ENCODE results near the gene MAST4.
A peak's percentile ranks its signal among the peaks of the same experiment; 100 is the strongest.
"Not testable (repeated sequence)": the region's sequence is repeated elsewhere in the genome, so short reads cannot be mapped to it uniquely, and the experiment has no call there.

MAST4 gene

GRCh38 chr5:66724349-66725139, 128.4 kb downstream of the MAST4 start:
- Mint-ChIP-seq H3K9me3 (no peaks in the 10 kb centered on the region), H3K4me1 (no peaks in the 10 kb centered on the region), H3K4me3 (no peak overlapping the region), H3K36me3 (no peaks in the 10 kb centered on the region), H3K27ac (no peak overlapping the region)
- ATAC-seq (no peak), DNase-seq (ENCODE audit: low spot score in 2 of 2) (no peak)

DNA sequence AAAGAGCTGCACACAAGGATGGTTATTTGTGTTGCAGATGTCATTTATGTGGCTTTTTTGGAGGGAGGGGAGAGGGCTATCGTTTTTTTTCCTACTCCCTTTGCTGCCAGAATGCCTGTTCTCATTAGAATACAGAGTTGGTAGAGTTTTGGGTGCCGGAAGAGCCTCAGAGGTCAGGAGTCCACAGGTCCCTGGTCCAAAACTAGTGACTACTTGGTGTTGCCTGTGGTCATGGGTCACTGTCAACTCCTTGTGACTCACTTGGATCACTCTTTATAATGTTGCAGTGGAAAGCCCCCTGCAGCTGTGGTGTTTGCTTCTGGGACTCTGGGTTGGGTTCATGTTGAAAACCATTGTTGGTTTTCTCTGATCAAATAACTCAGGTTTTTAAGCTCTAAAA, 131.4 kb downstream of the MAST4 start:
- peak; percentile 40 for ATAC-seq
- Mint-ChIP-seq H3K4me3 (no peak overlapping the region), H3K4me1 (no peaks in the 10 kb centered on the region), H3K36me3 (no peaks in the 10 kb centered on the region), H3K9me3 (no peaks in the 10 kb centered on the region), H3K27ac (no peak overlapping the region)
- DNase-seq (ENCODE audit: low spot score in 2 of 2), result no peak

DNA sequence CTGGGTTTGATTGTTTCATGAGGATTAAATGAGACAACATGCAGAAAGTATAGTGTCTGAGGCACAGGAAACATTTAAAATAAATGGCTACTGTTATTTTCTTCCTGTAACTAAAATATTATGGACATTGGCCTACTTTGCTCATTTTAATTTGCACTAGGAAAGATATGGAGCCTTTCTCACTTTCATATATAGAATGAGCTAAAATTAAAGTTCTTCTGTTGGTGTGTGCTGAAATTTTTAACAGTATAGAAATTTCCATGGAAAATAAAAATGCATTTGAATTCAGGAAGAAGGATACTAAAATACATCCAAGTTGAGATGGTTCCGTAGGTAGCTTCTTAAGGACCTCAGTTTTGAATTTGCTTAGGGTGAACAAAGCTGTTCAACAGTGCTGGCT, 131.9 kb downstream of the MAST4 start:
- Mint-ChIP-seq H3K9me3 (no peaks in the 10 kb centered on the region), H3K4me1 (no peaks in the 10 kb centered on the region), H3K27ac (no peak overlapping the region), H3K4me3 (no peak overlapping the region), H3K36me3 (no peaks in the 10 kb centered on the region)
- no peak for ATAC-seq
- no peak for DNase-seq (ENCODE audit: low spot score in 2 of 2)

DNA sequence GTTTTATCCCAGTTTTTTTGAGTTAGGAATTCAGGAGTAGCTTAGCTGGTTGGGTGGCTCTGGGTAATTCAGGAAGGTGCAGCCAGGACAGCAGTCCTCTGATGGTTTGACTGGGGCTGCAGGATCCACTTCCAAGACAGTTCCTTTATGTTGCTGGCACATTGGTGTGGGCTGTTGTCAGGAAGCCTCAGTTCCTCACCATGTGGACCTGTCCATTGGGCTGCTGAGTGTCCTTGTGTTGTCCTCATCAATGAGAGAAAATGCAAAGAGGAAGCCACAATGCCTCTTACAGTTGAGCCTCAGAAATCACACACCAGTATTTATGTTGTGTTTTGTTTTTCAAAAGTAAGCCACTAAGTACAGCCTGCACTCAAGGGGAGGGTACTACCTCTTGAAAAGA, 140.9 kb downstream of the MAST4 start:
- peak; percentile 17 for ATAC-seq
- Mint-ChIP-seq H3K4me1 (no peaks in the 10 kb centered on the region), H3K27ac (no peak overlapping the region), H3K4me3 (no peak overlapping the region), H3K9me3 (no peaks in the 10 kb centered on the region), H3K36me3 (no peaks in the 10 kb centered on the region)
- no peak for DNase-seq (ENCODE audit: low spot score in 2 of 2)

DNA sequence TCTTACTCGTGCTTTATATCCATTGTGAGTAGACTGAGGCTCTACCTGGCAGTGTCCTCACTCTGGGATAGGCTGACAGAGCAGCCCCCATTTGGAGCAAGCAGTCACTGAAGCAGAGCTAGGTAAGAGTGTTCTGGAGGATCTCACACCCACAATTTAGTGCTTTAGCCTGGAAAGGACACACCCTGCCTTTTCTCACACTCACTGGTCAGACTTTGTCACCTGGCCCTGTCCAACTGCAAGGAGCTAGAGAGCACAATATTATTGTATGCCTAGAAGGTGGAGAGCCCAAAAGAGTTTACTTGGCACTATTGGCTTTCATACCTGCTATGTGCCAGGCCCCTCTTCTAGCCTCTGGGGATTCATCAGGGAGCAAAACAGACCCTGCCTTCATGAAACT, 141.9 kb downstream of the MAST4 start:
- Mint-ChIP-seq H3K9me3 (no peaks in the 10 kb centered on the region), H3K36me3 (no peaks in the 10 kb centered on the region), H3K4me3 (no peak overlapping the region), H3K27ac (no peak overlapping the region), H3K4me1 (peaks cover 4% of the 10 kb centered on the region)
- no peak for DNase-seq (ENCODE audit: low spot score in 2 of 2)
- peak; percentile 9 for ATAC-seq

DNA sequence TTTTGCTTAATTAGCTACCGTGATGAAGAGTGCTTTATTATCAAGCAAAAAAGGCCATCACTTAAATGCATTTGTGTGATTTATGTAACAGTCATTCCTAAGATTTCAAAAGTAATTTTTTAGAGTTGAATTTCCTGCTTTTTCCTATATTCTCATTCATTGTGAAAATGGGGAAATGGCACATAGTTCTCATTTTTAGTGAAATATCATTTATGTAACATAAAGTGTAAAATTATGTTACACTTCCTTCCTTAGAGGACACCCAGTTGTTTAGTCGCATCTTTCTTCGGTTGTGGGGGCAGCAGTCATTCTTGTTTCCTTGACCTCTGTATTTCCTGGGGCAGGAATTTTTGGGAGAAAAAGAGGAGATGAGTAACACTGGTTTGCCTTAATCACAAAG, 142.8 kb downstream of the MAST4 start:
- Mint-ChIP-seq H3K9me3 (no peaks in the 10 kb centered on the region), H3K4me3 (no peak overlapping the region), H3K36me3 (no peaks in the 10 kb centered on the region), H3K27ac (no peak overlapping the region), H3K4me1 (peaks cover 7% of the 10 kb centered on the region)
- DNase-seq (ENCODE audit: low spot score in 2 of 2) (no peak), ATAC-seq (no peak)

GRCh38 chr5:66739951-66740350, 143.8 kb downstream of the MAST4 start:
- ATAC-seq (no peak), DNase-seq (ENCODE audit: low spot score in 2 of 2) (no peak)
- peaks cover 7% of the 10 kb centered on the region for H3K4me1 Mint-ChIP-seq
- no peak overlapping the region for H3K27ac Mint-ChIP-seq
- no peak overlapping the region for H3K4me3 Mint-ChIP-seq
- H3K36me3 Mint-ChIP-seq, result no peaks in the 10 kb centered on the region
- H3K9me3 Mint-ChIP-seq, result no peaks in the 10 kb centered on the region

GRCh38 chr5:66741394-66741793, 145.2 kb downstream of the MAST4 start:
- Mint-ChIP-seq H3K4me1 (peaks cover 7% of the 10 kb centered on the region), H3K9me3 (no peaks in the 10 kb centered on the region), H3K36me3 (no peaks in the 10 kb centered on the region), H3K27ac (no peak overlapping the region), H3K4me3 (no peak overlapping the region)
- DNase-seq (ENCODE audit: low spot score in 2 of 2) (no peak), ATAC-seq (no peak)

DNA sequence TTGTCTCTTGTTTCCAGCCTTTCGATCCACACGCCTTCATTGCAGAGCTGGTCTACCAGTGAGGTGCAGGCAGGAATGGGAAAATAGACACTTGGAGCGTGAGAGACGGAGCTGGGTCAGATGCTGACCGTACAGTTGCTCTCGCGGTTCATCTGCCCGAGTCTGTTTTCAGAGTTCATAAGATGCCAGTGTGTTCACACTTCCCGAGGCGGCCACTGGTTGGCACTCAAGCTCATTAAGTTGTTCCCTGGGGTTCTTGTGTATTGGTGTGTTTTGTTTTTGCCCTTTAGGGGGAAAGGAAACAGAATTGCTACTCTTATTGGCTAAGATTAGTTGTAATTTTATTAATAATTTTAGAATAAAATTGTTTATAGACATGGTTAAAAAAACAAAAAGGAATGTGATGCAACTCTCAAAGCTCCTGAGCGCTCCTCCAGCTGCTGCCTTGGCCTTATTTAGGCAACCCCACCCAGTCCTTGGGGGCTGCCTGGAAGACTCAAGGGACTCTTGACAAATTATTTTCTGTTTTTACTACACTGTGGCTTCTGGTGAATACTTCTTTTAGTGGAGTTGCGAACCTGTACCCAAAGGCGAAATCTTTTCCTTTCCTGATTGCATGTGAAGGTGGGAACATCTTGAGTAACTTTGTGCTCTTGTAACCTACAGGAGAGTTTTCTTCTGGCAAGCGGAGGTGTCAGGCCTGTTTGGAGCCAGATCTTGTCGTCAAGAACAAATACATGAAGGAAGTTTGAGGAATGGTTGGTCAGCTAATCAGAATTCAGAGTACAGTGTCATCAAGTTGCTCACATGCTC, 146.1 kb downstream of the MAST4 start:
- Mint-ChIP-seq H3K36me3 (no peaks in the 10 kb centered on the region), H3K4me3 (no peak overlapping the region), H3K9me3 (no peaks in the 10 kb centered on the region), H3K4me1 (peaks cover 7% of the 10 kb centered on the region), H3K27ac (no peak overlapping the region)
- DNase-seq (ENCODE audit: low spot score in 2 of 2), result no peak
- ATAC-seq, result no peak

- H3K27ac Mint-ChIP-seq, result no peak overlapping the region
- H3K36me3 Mint-ChIP-seq, result no peaks in the 10 kb centered on the region
- ATAC-seq (no peak), DNase-seq (ENCODE audit: low spot score in 2 of 2) (no peak)
- no peak overlapping the region for H3K4me3 Mint-ChIP-seq
- H3K4me1 Mint-ChIP-seq, result peaks cover 7% of the 10 kb centered on the region
- H3K9me3 Mint-ChIP-seq, result no peaks in the 10 kb centered on the region
These were observed 146.7 kb downstream of the MAST4 start for GRCh38 chr5:66742896-66743247.

DNA sequence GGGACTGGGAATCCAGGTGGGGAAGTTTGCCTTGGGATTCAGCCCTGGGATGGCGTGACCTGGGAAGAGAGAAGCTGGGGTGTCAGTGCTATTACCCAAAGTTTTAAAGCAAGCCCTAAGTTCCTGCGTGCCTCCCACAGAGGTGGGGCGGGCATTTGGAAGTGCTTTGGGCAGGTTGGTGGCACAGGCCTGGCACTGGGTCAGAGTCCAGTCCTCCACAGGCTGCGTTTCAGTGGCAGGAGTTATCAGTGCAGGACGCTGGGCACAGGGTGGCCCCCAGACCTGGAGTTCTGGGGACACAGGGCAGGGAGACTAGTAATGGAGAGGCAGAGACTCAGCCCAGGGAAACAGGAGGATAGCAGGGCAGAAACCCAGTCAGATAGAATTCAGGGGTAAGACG, 147.2 kb downstream of the MAST4 start:
- Mint-ChIP-seq H3K27ac (no peak overlapping the region), H3K4me3 (no peak overlapping the region), H3K4me1 (peaks cover 7% of the 10 kb centered on the region), H3K36me3 (no peaks in the 10 kb centered on the region), H3K9me3 (no peaks in the 10 kb centered on the region)
- DNase-seq (ENCODE audit: low spot score in 2 of 2) (no peak), ATAC-seq (no peak)

DNA sequence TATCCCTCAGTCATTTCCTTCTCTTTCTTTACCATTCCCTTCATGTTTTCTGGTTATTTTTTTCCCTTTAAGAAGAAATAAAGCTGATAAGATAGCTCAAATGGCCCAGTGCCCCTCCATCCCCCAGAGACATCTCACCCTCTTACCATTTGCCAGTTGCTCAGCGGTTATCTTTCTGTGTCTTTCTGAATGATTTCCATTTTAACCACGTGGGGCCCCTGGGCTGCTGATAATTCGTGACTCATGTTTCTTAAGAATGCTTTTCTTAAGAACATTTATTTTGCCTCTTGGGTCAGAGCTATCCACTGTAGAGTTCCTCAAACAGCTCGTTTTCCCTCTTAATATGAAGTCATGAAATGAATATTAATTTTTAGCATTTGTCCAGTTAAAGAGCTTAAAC, 147.8 kb downstream of the MAST4 start:
- no peak for DNase-seq (ENCODE audit: low spot score in 2 of 2)

DNA sequence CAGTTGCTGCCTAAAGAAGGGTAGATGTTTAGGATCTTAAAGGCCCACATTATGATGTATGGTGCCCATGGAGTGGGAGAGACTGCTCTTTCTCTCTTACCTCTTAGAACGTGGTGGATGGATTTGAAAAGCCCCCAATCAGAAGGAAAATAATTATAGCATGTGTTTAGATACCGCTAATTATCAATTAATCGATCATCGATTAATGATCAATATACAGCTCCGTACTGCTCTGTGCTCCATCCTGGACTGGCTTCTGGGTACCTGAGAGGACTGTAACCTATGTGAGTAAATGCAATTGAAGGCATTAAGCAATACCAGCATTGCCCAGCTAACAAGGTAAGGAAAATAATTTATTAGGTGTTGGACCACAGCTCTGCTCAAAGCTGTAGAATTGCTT, 149.1 kb downstream of the MAST4 start:
- Mint-ChIP-seq H3K27ac (no peak overlapping the region), H3K9me3 (no peaks in the 10 kb centered on the region), H3K4me3 (no peak overlapping the region), H3K36me3 (no peaks in the 10 kb centered on the region), H3K4me1 (peaks cover 7% of the 10 kb centered on the region)
- ATAC-seq, result no peak
- DNase-seq (ENCODE audit: low spot score in 2 of 2), result no peak

More for the DNA sequence above, 147.8 kb downstream of the MAST4 start:
- Mint-ChIP-seq H3K4me3 (no peak overlapping the region), H3K36me3 (no peaks in the 10 kb centered on the region), H3K4me1 (peaks cover 7% of the 10 kb centered on the region), H3K27ac (no peak overlapping the region), H3K9me3 (no peaks in the 10 kb centered on the region)
- no peak for ATAC-seq

- no peak overlapping the region for H3K4me3 Mint-ChIP-seq
- H3K4me1 Mint-ChIP-seq, result peaks cover 7% of the 10 kb centered on the region
- H3K9me3 Mint-ChIP-seq, result no peaks in the 10 kb centered on the region
- H3K27ac Mint-ChIP-seq, result no peak overlapping the region
- H3K36me3 Mint-ChIP-seq, result no peaks in the 10 kb centered on the region
- ATAC-seq, result no peak
- DNase-seq (ENCODE audit: low spot score in 2 of 2), result no peak
These were observed 151.4 kb downstream of the MAST4 start for GRCh38 chr5:66747607-66748006.

GRCh38 chr5:66752668-66753067, 156.5 kb downstream of the MAST4 start:
- not testable (repeated sequence) for H3K4me1 Mint-ChIP-seq; H3K36me3 Mint-ChIP-seq; H3K27ac Mint-ChIP-seq; H3K9me3 Mint-ChIP-seq; DNase-seq (ENCODE audit: low spot score in 2 of 2); H3K4me3 Mint-ChIP-seq; ATAC-seq

- H3K9me3 Mint-ChIP-seq, result no peaks in the 10 kb centered on the region
- H3K27ac Mint-ChIP-seq, result no peak overlapping the region
- H3K4me1 Mint-ChIP-seq, result no peaks in the 10 kb centered on the region
- DNase-seq (ENCODE audit: low spot score in 2 of 2) (no peak), ATAC-seq (no peak)
- H3K4me3 Mint-ChIP-seq, result no peak overlapping the region
- no peaks in the 10 kb centered on the region for H3K36me3 Mint-ChIP-seq
These were observed 161.1 kb downstream of the MAST4 start for GRCh38 chr5:66757219-66757833.

Data from stimulated activated effector memory CD8-positive, alpha-beta T cell treated with anti-CD3 and anti-CD28 coated beads, Interleukin-12 subunit alpha, Interleukin-12 subunit beta, amount 100 ng/mL, for 72 hours (primary cell).